ENCODE results near the gene KRTAP4-16.
"Not testable (repeated sequence)": the region's sequence is repeated elsewhere in the genome, so short reads cannot be mapped to it uniquely, and the experiment has no call there.

Gene KRTAP4-16

GRCh38 chr17:41101586-41102259 is at the start of gene KRTAP4-16:
KRTAP4-16 (minus strand) TSS chr17:41102209; CDS start chr17:41102209, 0 bp downstream.
- no peak for DNase-seq

GRCh38 chr17:41151525-41151924 is 49.5 kb upstream of the KRTAP4-16 start:
- DNase-seq = no peak

- no peak for DNase-seq
These were observed 48.0 kb upstream of the KRTAP4-16 start for GRCh38 chr17:41150026-41150425.

- no peak for DNase-seq
These were observed 47.6 kb upstream of the KRTAP4-16 start, which contains the start of gene KRTAP4-5 for GRCh38 chr17:41149652-41149985. KRTAP4-5 (minus strand) TSS chr17:41149825; CDS start chr17:41149767, 58 bp downstream.

GRCh38 chr17:41148971-41149651 is 47.1 kb upstream of the KRTAP4-16 start:
- not testable (repeated sequence) for DNase-seq

GRCh38 chr17:41147531-41148204 is 45.7 kb upstream of the KRTAP4-16 start:
- no peak for DNase-seq

- DNase-seq = no peak
These were observed 43.3 kb upstream of the KRTAP4-16 start for GRCh38 chr17:41145261-41145660.

- DNase-seq = no peak
These were observed 42.8 kb upstream of the KRTAP4-16 start for GRCh38 chr17:41144846-41145245.

GRCh38 chr17:41141361-41141760 is 39.4 kb upstream of the KRTAP4-16 start:
- DNase-seq = no peak

- no peak for DNase-seq
These were observed 38.5 kb upstream of the KRTAP4-16 start, which contains the start of gene KRTAP4-6 for GRCh38 chr17:41140360-41141131. KRTAP4-6 (minus strand) TSS chr17:41140544; CDS start chr17:41140487, 57 bp downstream.

- not testable (repeated sequence) for DNase-seq
These were observed 37.9 kb upstream of the KRTAP4-16 start for GRCh38 chr17:41139865-41140264.

GRCh38 chr17:41133880-41134735 is 32.1 kb upstream of the KRTAP4-16 start:
- DNase-seq = no peak

GRCh38 chr17:41131979-41132378 is 30.0 kb upstream of the KRTAP4-16 start:
- DNase-seq = no peak

GRCh38 chr17:41127371-41127770 is 25.4 kb upstream of the KRTAP4-16 start:
- no peak for DNase-seq

GRCh38 chr17:41126412-41126811 is 24.4 kb upstream of the KRTAP4-16 start:
- no peak for DNase-seq

GRCh38 chr17:41125064-41125463 is 23.1 kb upstream of the KRTAP4-16 start:
- no peak for DNase-seq

- DNase-seq = not testable (repeated sequence)
These were observed 22.0 kb upstream of the KRTAP4-16 start, which contains the start of gene KRTAP4-12 for GRCh38 chr17:41123991-41124371. KRTAP4-12 (minus strand) TSS chr17:41124182; CDS start chr17:41124122, 60 bp downstream.

- not testable (repeated sequence) for DNase-seq
These were observed 21.4 kb upstream of the KRTAP4-16 start for GRCh38 chr17:41123292-41123990.

- no peak for DNase-seq
These were observed 19.7 kb upstream of the KRTAP4-16 start for GRCh38 chr17:41121742-41122141.

GRCh38 chr17:41119696-41120690 is 18.0 kb upstream of the KRTAP4-16 start:
- DNase-seq = peak; percentile 32
